OCI-LY7 (cell line): ENCODE data around the gene CDKL2. TPM values are rescaled to one million over a fixed set of nuclear protein-coding genes. Genes with fewer than 3 reads are reported as not detected.

Source experiments
- BruUV-seq: library from RNA; stranded (reverse); fragments of 400-500 nt; replicated peaks from 2 replicates; lab custom pipeline; 2021; lab: Mats Ljungman, UMichigan
- CTCF ChIA-PET: fragments of 300-600 bp; sonication (Branson Sonifier 250); formaldehyde crosslinking; loops from one replicate; lab custom pipeline; 2022; ENCODE audit warnings: antibody characterized with exemption; ENCODE audit not compliant: unreplicated experiment; lab: Charles Lee
- POLR2A ChIA-PET: fragments of 300-600 bp; sonication (Branson Sonifier 250); formaldehyde crosslinking; loops from one replicate; lab custom pipeline; 2022; ENCODE audit warnings: antibody characterized with exemption; lab: Charles Lee
- DNase-seq: peaks from one replicate; pipeline ENCODE4 v3.0.0-alpha.2; 2015; ENCODE audit warnings: low spot score
- H2AFZ ChIP-seq: fragments of 200-600 bp; sonication (generic), shearing (Covaris generic); 2 replicates; pipeline ENCODE4 v1.6.1; 2014; ENCODE audit warnings: mild to moderate bottlenecking, antibody characterized with exemption, low read length, moderate library complexity
- H3K27ac ChIP-seq: fragments of 200-600 bp; sonication (generic); 2 replicates; pipeline ENCODE4 v1.5.1; 2014; ENCODE audit warnings: mixed run types, low read depth, mild to moderate bottlenecking, moderate library complexity, low read length, inconsistent platforms; ENCODE audit not compliant: poor library complexity, severe bottlenecking
- H3K36me3 ChIP-seq: fragments of 200-600 bp; sonication (generic); 2 replicates; pipeline ENCODE4 v1.6.1; 2014; ENCODE audit warnings: mild to moderate bottlenecking, antibody characterized with exemption, low read length, moderate library complexity, mixed read lengths; ENCODE audit not compliant: insufficient read depth
- H3K4me1 ChIP-seq: fragments of 200-600 bp; sonication (generic); 2 replicates; pipeline ENCODE4 v1.5.1; 2014; ENCODE audit warnings: mild to moderate bottlenecking, low read length; ENCODE audit not compliant: insufficient read depth, poor library complexity, severe bottlenecking
- H3K4me2 ChIP-seq: fragments of 200-600 bp; sonication (generic); 2 replicates; pipeline ENCODE4 v1.6.1; 2014; ENCODE audit warnings: mild to moderate bottlenecking, low read length
- H3K4me3 ChIP-seq: fragments of 200-600 bp; sonication (generic); 2 replicates; pipeline ENCODE4 v1.5.1; 2014; ENCODE audit warnings: mild to moderate bottlenecking, low read depth, low read length; ENCODE audit not compliant: poor library complexity, severe bottlenecking
- H3K79me2 ChIP-seq: fragments of 200-600 bp; sonication (generic); 2 replicates; pipeline ENCODE4 v1.6.1; 2016; ENCODE audit warnings: low read depth, mild to moderate bottlenecking, low read length, moderate library complexity, mixed read lengths; ENCODE audit not compliant: insufficient read depth
- H3K9me2 ChIP-seq: fragments of 200-600 bp; sonication (generic); 2 replicates; pipeline ENCODE4 v1.6.1; 2016; ENCODE audit warnings: mild to moderate bottlenecking, low read length, mixed read lengths; ENCODE audit not compliant: insufficient read depth
- H3K9me3 ChIP-seq: fragments of 200-600 bp; sonication (generic); 2 replicates; pipeline ENCODE4 v1.6.1; 2014; ENCODE audit warnings: mild to moderate bottlenecking, mixed run types, low read length, mixed read lengths
- H4K20me1 ChIP-seq: fragments of 200-600 bp; sonication (generic); 2 replicates; pipeline ENCODE4 v1.6.1; 2014; ENCODE audit warnings: mild to moderate bottlenecking, antibody characterized with exemption, low read length, moderate library complexity, mixed read lengths; ENCODE audit not compliant: insufficient read depth
- EZH2phosphoT487 ChIP-seq: fragments of 200-600 bp; sonication (generic); IDR thresholded peaks from 2 replicates; pipeline ENCODE4 v1.6.1; 2018; ENCODE audit warnings: low read depth, borderline replicate concordance, mild to moderate bottlenecking, mixed run types, antibody characterized with exemption, low read length, moderate library complexity, mixed read lengths
- intact Hi-C: fragments of 100-400 bp; cut with micrococcal nuclease; formaldehyde crosslinking; loops from one replicate; pipeline ENCODE4 v1.10.0; 2022; ENCODE audit not compliant: unreplicated experiment
- total RNA-seq, 2 experiments: library from RNA; depleted of rRNA in 1 of 2; stranded (reverse); fragments of >200 nt in 1 of 2; shearing (Covaris generic) in 1 of 2; gene quantifications; 2 replicates each; pipeline ENCODE4 v1.2.3, GENCODE V29; 2014 to 2022
- TF ChIP-seq, protein P1 (sequence below): fragments of 200-600 bp; sonication (generic); conservative IDR thresholded peaks from 2 replicates; pipeline ENCODE4 v1.5.1; 2014; ENCODE audit warnings: mild to moderate bottlenecking, antibody characterized with exemption, low read length, moderate library complexity, mixed read lengths

Gene CDKL2
- total RNA-seq, 2 experiments from 2014 or later: 0.06 to 0.19 TPM

DNA sequence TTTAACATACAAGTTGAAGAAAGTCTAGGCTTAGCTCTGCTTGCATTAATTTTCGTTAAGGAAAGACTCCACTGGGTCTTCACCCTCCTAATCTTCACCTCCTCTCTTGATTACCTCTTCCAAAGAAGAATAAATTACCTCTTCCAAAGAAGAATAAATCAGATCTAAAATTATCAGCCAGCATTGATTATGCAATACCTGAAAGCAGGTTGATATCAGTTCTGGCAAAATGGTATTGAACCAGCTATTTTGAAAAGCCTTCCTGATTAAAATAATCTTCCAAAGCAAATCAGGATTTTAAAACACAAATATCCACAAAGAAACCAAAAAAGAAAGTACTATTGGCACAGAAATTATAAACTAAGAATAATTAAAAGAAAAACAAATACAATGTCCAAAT is 36.9 kb downstream of the CDKL2 start:
- Histone ChIP-seq H3K9me2 (no peaks in the 10 kb centered on the region), H3K4me2 (no peak overlapping the region), H4K20me1 (no peaks in the 10 kb centered on the region), H3K79me2 (no peaks in the 10 kb centered on the region), H3K27ac (no peak overlapping the region), H2AFZ (no peak overlapping the region), H3K4me1 (no peaks in the 10 kb centered on the region), H3K36me3 (no peaks in the 10 kb centered on the region), H3K4me3 (no peak overlapping the region), H3K9me3 (no peaks in the 10 kb centered on the region)
- CTCF ChIA-PET: no interaction called here
- no peak for DNase-seq
- POLR2A ChIA-PET: interaction anchor here (0.7 to 1.5 kb wide), 2 partner anchors 8 to 10 kb away, joined by 5 read pairs; no protein-coding TSS in a partner anchor
- TF ChIP-seq, protein P1, sequence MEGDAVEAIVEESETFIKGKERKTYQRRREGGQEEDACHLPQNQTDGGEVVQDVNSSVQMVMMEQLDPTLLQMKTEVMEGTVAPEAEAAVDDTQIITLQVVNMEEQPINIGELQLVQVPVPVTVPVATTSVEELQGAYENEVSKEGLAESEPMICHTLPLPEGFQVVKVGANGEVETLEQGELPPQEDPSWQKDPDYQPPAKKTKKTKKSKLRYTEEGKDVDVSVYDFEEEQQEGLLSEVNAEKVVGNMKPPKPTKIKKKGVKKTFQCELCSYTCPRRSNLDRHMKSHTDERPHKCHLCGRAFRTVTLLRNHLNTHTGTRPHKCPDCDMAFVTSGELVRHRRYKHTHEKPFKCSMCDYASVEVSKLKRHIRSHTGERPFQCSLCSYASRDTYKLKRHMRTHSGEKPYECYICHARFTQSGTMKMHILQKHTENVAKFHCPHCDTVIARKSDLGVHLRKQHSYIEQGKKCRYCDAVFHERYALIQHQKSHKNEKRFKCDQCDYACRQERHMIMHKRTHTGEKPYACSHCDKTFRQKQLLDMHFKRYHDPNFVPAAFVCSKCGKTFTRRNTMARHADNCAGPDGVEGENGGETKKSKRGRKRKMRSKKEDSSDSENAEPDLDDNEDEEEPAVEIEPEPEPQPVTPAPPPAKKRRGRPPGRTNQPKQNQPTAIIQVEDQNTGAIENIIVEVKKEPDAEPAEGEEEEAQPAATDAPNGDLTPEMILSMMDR: no peak
- no peak for TF ChIP-seq EZH2phosphoT487
- intact Hi-C loops: no loop called here
- BruUV-seq: no TSS peak

DNA sequence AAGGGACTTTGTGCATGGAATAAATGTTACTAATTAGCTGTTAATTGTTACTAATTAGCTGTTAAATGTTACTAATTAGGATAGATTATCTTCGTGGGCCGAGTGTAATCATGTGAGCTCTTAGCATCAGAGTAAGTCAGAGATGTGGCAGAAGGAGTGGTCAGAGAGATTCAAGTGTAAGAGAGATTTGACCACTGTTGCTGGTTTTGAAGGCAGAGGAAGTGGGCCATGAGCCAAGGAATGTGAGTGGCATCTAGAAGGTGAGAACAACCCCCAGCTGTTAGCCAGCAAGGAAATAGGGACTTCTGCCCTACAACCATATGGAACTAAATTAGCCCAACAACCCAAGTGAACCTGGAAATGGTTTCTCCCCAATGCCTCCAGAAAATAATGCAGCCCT is 46.3 kb downstream of the CDKL2 start:
- no TSS peak for BruUV-seq
- CTCF ChIA-PET: no interaction called here

DNA sequence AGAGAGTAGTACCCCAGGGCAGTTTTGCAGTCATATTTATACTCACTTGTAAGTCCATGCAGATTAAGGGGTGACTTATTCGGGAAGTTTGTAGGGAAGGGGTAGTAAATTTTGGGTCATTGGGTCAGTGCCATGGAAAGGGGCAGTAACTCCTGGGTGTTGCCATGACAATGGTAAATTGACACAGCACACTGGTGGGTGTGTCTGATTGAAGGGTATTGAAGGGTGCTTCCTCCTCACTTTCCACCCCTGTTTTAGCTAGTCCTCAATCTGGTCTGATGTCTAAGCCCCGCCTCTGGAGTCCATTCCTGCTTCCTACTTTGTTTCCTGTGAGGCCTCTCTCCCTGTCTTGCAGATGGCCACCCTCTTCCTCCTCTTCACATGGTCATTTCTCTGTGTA is 62.6 kb downstream of the CDKL2 start:
- no TSS peak for BruUV-seq
- Histone ChIP-seq H3K9me3 (no peaks in the 10 kb centered on the region), H3K36me3 (no peaks in the 10 kb centered on the region), H4K20me1 (no peaks in the 10 kb centered on the region), H3K4me3 (no peak overlapping the region), H3K27ac (no peak overlapping the region), H3K9me2 (no peaks in the 10 kb centered on the region), H2AFZ (no peak overlapping the region), H3K4me2 (no peak overlapping the region), H3K4me1 (no peaks in the 10 kb centered on the region), H3K79me2 (no peaks in the 10 kb centered on the region)
- ChIA-PET POLR2A (interaction anchor here (0.6 to 1.0 kb wide), 2 partner anchors 16 to 60 kb away, joined by 3 read pairs; no protein-coding TSS in a partner anchor), CTCF (no interaction called here)
- DNase-seq: no peak
- TF ChIP-seq EZH2phosphoT487: no peak
- TF ChIP-seq, protein P1: no peak
- intact Hi-C loops: no loop called here

More for the DNA sequence above, 46.3 kb downstream of the CDKL2 start:
- H3K79me2 ChIP-seq: no peaks in the 10 kb centered on the region
- H3K9me3 ChIP-seq: no peaks in the 10 kb centered on the region
- no peak for DNase-seq
- intact Hi-C loops: no loop called here
- H3K36me3 ChIP-seq: no peaks in the 10 kb centered on the region
- no peaks in the 10 kb centered on the region for H3K4me1 ChIP-seq
- H3K9me2 ChIP-seq: no peaks in the 10 kb centered on the region
- no peak overlapping the region for H2AFZ ChIP-seq
- no peak overlapping the region for H3K4me3 ChIP-seq
- H3K4me2 ChIP-seq: no peak overlapping the region
- H4K20me1 ChIP-seq: no peaks in the 10 kb centered on the region
- no peak overlapping the region for H3K27ac ChIP-seq
- TF ChIP-seq EZH2phosphoT487: no peak
- TF ChIP-seq, protein P1: no peak
- POLR2A ChIA-PET: interaction anchor here (0.5 to 1.6 kb wide), 4 partner anchors 9 to 317 kb away, joined by 3 to 5 read pairs (median 3); no protein-coding TSS in a partner anchor
